H1 (cell line): ENCODE results near the gene NFAT5. TPM values are rescaled to one million over a fixed set of nuclear protein-coding genes. Genes with fewer than 3 reads are reported as not detected.
A peak's percentile ranks its signal among the peaks of the same experiment; 100 is the strongest.

Source experiments
- BACH1 ChIP-seq: IDR thresholded peaks from 2 replicates; pipeline ENCODE4 v1.6.1; 2012; ENCODE audit warnings: low read length, improper control_type of control experiment
- BCL11A ChIP-seq, 2 experiments: IDR thresholded peaks; one replicate each; pipeline ENCODE4 v1.6.1; 2011; ENCODE audit warnings: low read depth in 2 of 2, low read length in 2 of 2, mild to moderate bottlenecking in 2 of 2
- BRCA1 ChIP-seq: IDR thresholded peaks from 2 replicates; pipeline ENCODE4 v1.6.1; 2012; ENCODE audit warnings: low read depth, low read length, improper control_type of control experiment
- CBX5 ChIP-seq: fragments of 300-800, 300-1000 bp; sonication (generic); IDR thresholded peaks from 2 replicates; pipeline ENCODE4 v1.7.1; 2016; ENCODE audit warnings: antibody characterized with exemption, low read length, low read depth
- EZH2 ChIP-seq: fragments of 200-600 bp; sonication (generic); IDR thresholded peaks from 2 replicates; pipeline ENCODE4 v1.7.1; 2012; ENCODE audit warnings: low read depth, mild to moderate bottlenecking, moderate library complexity, low read length, inconsistent platforms; ENCODE audit not compliant: severe bottlenecking
- FOSL1 ChIP-seq: IDR thresholded peaks from 2 replicates; pipeline ENCODE4 v1.6.1; 2011; ENCODE audit warnings: mild to moderate bottlenecking, low read depth, low read length, moderate library complexity; ENCODE audit not compliant: insufficient read depth
- GABPA ChIP-seq: IDR thresholded peaks from 2 replicates; pipeline ENCODE4 v1.6.1; 2011; ENCODE audit warnings: mild to moderate bottlenecking, low read length, moderate library complexity, borderline replicate concordance; ENCODE audit not compliant: insufficient read depth
- GTF2F1 ChIP-seq: IDR thresholded peaks from 2 replicates; pipeline ENCODE4 v1.6.1; 2012; ENCODE audit warnings: low read depth, low read length, improper control_type of control experiment, borderline replicate concordance
- KDM5A ChIP-seq: fragments of 200-600 bp; IDR thresholded peaks from 2 replicates; pipeline ENCODE4 v1.7.1; 2012; ENCODE audit warnings: mild to moderate bottlenecking, low read length, inconsistent platforms, mixed read lengths
- MAFK ChIP-seq: IDR thresholded peaks from 2 replicates; pipeline ENCODE4 v1.6.1; 2012; ENCODE audit warnings: low read depth, mild to moderate bottlenecking, improper control_type of control experiment, low read length
- POLR2A ChIP-seq, 2 experiments: IDR thresholded peaks; 1 replicate in 1 of 2; 2 replicates in 1 of 2; pipeline ENCODE4 v1.6.1; 2011; ENCODE audit warnings: low read depth in 2 of 2, low read length in 2 of 2, mild to moderate bottlenecking in 2 of 2; ENCODE audit errors: control extremely low read depth in 1 of 2
- RAD21 ChIP-seq, 2 experiments: IDR thresholded peaks in 1 of 2; conservative IDR thresholded peaks in 1 of 2; 2 replicates each; pipeline ENCODE4 v1.6.1; 2011; ENCODE audit warnings: low read depth in 2 of 2, low read length in 2 of 2, improper control_type of control experiment in 1 of 2, inconsistent platforms in 1 of 2, mild to moderate bottlenecking in 1 of 2, moderate library complexity in 1 of 2
- RBBP5 ChIP-seq: IDR thresholded peaks from 2 replicates; pipeline ENCODE4 v1.7.1; 2012; ENCODE audit warnings: low read depth, mild to moderate bottlenecking, inconsistent platforms, low read length, moderate library complexity, borderline replicate concordance
- RFX5 ChIP-seq: IDR thresholded peaks from 2 replicates; pipeline ENCODE4 v1.6.1; 2011; ENCODE audit warnings: low read depth, low read length, improper control_type of control experiment, borderline replicate concordance
- RXRA ChIP-seq: IDR thresholded peaks from 2 replicates; pipeline ENCODE4 v1.6.1; 2011; ENCODE audit warnings: low read depth, mild to moderate bottlenecking, low read length, moderate library complexity; ENCODE audit not compliant: insufficient read depth
- SAP30 ChIP-seq: fragments of 300-600 bp; sonication (generic); IDR thresholded peaks from 2 replicates; pipeline ENCODE4 v1.7.1; 2012; ENCODE audit warnings: low read length, moderate library complexity, mild to moderate bottlenecking, inconsistent platforms; ENCODE audit not compliant: insufficient read depth, insufficient replicate concordance
- SIN3A ChIP-seq, 2 experiments: IDR thresholded peaks in 1 of 2; conservative IDR thresholded peaks in 1 of 2; 2 replicates each; pipeline ENCODE4 v1.6.1; 2011 to 2012; ENCODE audit warnings: low read length in 2 of 2, improper control_type of control experiment in 1 of 2, low read depth in 1 of 2, mild to moderate bottlenecking in 1 of 2
- SIRT6 ChIP-seq: IDR thresholded peaks from one replicate; pipeline ENCODE4 v1.7.1; 2012; ENCODE audit warnings: low read length, inconsistent platforms
- SIX5 ChIP-seq: IDR thresholded peaks from 2 replicates; pipeline ENCODE4 v1.6.1; 2011; ENCODE audit warnings: mild to moderate bottlenecking, low read depth, low read length
- SP2 ChIP-seq: IDR thresholded peaks from 2 replicates; pipeline ENCODE4 v1.6.1; 2012; ENCODE audit warnings: mild to moderate bottlenecking, low read length, inconsistent platforms
- SP4 ChIP-seq: IDR thresholded peaks from 2 replicates; pipeline ENCODE4 v1.6.1; 2012; ENCODE audit warnings: low read length, inconsistent platforms
- SUZ12 ChIP-seq: fragments of 200-600 bp; sonication (generic); IDR thresholded peaks from 2 replicates; pipeline ENCODE4 v1.6.1; 2012; ENCODE audit warnings: mild to moderate bottlenecking, inconsistent platforms, low read length, moderate library complexity, mixed read lengths
- TBP ChIP-seq: IDR thresholded peaks from 2 replicates; pipeline ENCODE4 v1.6.1; 2011; ENCODE audit warnings: low read depth, low read length, improper control_type of control experiment
- TCF12 ChIP-seq: IDR thresholded peaks from 2 replicates; pipeline ENCODE4 v1.6.1; 2011; ENCODE audit warnings: low read depth, mild to moderate bottlenecking, low read length
- ZNF274 ChIP-seq: IDR thresholded peaks from 2 replicates; pipeline ENCODE4 v1.7.0; 2012; ENCODE audit warnings: low read length, borderline replicate concordance; ENCODE audit errors: extremely low read depth
- polyA plus RNA-seq, 7 experiments: library from polyadenylated mRNA; depleted of rRNA in 3 of 7; stranded (reverse) in 5 of 7; unstranded in 2 of 7; fragments of >200 nt in 5 of 7; fragments of 200-250 nt in 2 of 7; gene quantifications; 1 replicate in 5 of 7; 2 replicates in 1 of 7; 4 replicates in 1 of 7; pipeline versions ENCODE4 v1.2.1 to v1.2.3, GENCODE V29; 2011 to 2013; ENCODE audit warnings: missing spikeins in 2 of 7, mixed read lengths in 2 of 7
- total RNA-seq: library from RNA; stranded (reverse); fragmentation: NEBNext Ultra II Directional; extraction: Animal tissue kit (Norgen Biotek cat#: 25700); gene quantifications from 2 replicates; pipeline ENCODE4 v1.2.1, GENCODE V29; 2021
- TF ChIP-seq, protein P1 (sequence below): IDR thresholded peaks from 2 replicates; pipeline ENCODE4 v1.6.1; 2012; ENCODE audit warnings: inconsistent platforms

NFAT5 gene
- total and polyA plus RNA-seq, 2 of the 8 experiments (the other 6 are each of a cell fraction or from before 2014, with no cell fraction given): 8.9 to 29.0 TPM

DNA sequence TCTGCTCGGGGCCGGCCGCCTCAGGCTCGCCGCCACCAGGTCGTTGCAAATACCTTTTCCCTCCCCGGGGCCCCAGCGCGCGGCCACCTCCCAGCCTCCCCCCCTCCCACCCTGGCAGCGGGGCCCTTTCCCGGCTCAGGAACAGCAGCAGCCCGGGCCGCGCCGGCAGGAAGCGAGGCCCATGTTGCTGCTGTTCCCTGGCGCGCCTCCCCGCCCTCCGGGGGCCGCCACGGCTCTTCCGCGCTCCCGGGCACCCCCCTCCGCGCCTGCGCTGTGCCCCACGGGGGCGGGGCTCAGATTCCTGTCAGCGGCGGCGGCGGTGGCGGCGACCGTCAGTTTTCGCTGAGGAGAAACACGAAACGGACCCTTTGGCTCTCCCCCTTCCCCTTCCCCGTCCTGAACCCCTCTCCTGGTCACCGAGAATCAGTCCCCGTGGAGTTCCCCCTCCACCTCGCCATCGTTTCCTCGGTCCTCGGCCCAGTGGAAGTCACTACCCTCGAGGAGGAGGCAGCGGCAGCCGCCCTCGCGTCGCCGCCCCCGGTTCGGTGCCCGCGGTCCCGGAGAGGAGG lies at the start of gene NFAT5 (continued):
- no peak for TF ChIP-seq MAFK
- TF ChIP-seq RFX5: no peak
- no peak for TF ChIP-seq SP4
- TF ChIP-seq GABPA: no peak
- TF ChIP-seq BACH1: no peak
- peak; percentile 55 for TF ChIP-seq SAP30
- peak; percentile 71 for TF ChIP-seq TBP
- TF ChIP-seq EZH2: no peak
- no peak for TF ChIP-seq SP2
- no peak for TF ChIP-seq BCL11A (IDR thresholded peaks at IDR 0.05; ENCODE audit: low read depth in 2 of 2, low read length in 2 of 2)
- TF ChIP-seq FOSL1: no peak
- peak; percentile 90; the same call in 1 of the 2 replicates for TF ChIP-seq KDM5A
- TF ChIP-seq TCF12: no peak
- no peak for TF ChIP-seq ZNF274
- no peak for TF ChIP-seq CBX5
- TF ChIP-seq RAD21 (IDR thresholded peaks at IDR 0.05 in 1 of 2, conservative IDR thresholded peaks at IDR 0.05 in 1 of 2; ENCODE audit: low read depth in 2 of 2, low read length in 2 of 2): peak in 1 of 2 experiments; percentile 15; a peak in 2 of 4 replicates
- no peak for TF ChIP-seq SIX5
- TF ChIP-seq, protein P1, sequence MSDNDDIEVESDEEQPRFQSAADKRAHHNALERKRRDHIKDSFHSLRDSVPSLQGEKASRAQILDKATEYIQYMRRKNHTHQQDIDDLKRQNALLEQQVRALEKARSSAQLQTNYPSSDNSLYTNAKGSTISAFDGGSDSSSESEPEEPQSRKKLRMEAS: peak; percentile 73
- no peak for TF ChIP-seq RXRA
- no peak for TF ChIP-seq BRCA1
- TF ChIP-seq SIRT6: no peak
- TF ChIP-seq GTF2F1: no peak
- TF ChIP-seq SUZ12: no peak
- peak; percentile 86 for TF ChIP-seq RBBP5
- peak in 1 of 2 experiments; percentile 93; a peak in 2 of 4 replicates for TF ChIP-seq SIN3A (conservative IDR thresholded peaks at IDR 0.05 in 1 of 2, IDR thresholded peaks at IDR 0.05 in 1 of 2; ENCODE audit: low read depth in 1 of 2, low read length in 2 of 2)
- TF ChIP-seq POLR2A (IDR thresholded peaks at IDR 0.05; ENCODE audit: control extremely low read depth in 1 of 2, low read depth in 2 of 2, low read length in 2 of 2): peak; percentile 49 to 59; a peak in 1 of 3 replicates
